Panc1 (cell line): ENCODE measurements around the gene CRY2. TPM values are rescaled to one million over a fixed set of nuclear protein-coding genes. Genes with fewer than 3 reads are reported as not detected.

ENCODE experiments used
- ATAC-seq: fragments of 200-7000 bp; cut with Tn5 transposase; 2 replicates; pipeline ENCODE4 v1.9.1; 2020; ENCODE audit warnings: mild to moderate bottlenecking, moderate library complexity
- BruUV-seq: library from RNA; stranded (reverse); fragments of 400-500 nt; replicated peaks from 2 replicates; lab custom pipeline; 2021; lab: Mats Ljungman, UMichigan
- CTCF ChIA-PET: fragments of 300-600 bp; sonication (Branson Sonifier 250); formaldehyde crosslinking; loops from one replicate; lab custom pipeline; 2022; ENCODE audit warnings: antibody characterized with exemption; lab: Charles Lee
- POLR2A ChIA-PET: fragments of 300-600 bp; sonication (Branson Sonifier 250); formaldehyde crosslinking; loops from one replicate; lab custom pipeline; 2022; ENCODE audit warnings: antibody characterized with exemption; lab: Charles Lee
- DNase-seq: peaks from one replicate; pipeline ENCODE4 v3.0.0-alpha.2; 2010; ENCODE audit warnings: low read depth, low spot score
- H3K27ac ChIP-seq: 2 replicates; pipeline ENCODE4 v1.5.1; 2011; ENCODE audit warnings: mild to moderate bottlenecking, low read length, inconsistent platforms
- H3K27me3 ChIP-seq: fragments of 200-500 bp; sonication (Bioruptor generic); 2 replicates; pipeline ENCODE4 v1.6.0; 2014; ENCODE audit warnings: low read length, inconsistent platforms; ENCODE audit not compliant: control insufficient read depth, insufficient read depth
- H3K36me3 ChIP-seq: fragments of 200-500 bp; sonication (Bioruptor generic); 2 replicates; pipeline ENCODE4 v1.5.1; 2014; ENCODE audit warnings: inconsistent platforms, mild to moderate bottlenecking, low read length, moderate library complexity; ENCODE audit not compliant: control insufficient read depth, insufficient read depth
- H3K4me1 ChIP-seq: 2 replicates; pipeline ENCODE4 v1.5.1; 2011; ENCODE audit warnings: inconsistent platforms, mild to moderate bottlenecking, low read length, moderate library complexity; ENCODE audit not compliant: control insufficient read depth, insufficient read depth
- H3K4me3 ChIP-seq, 2 experiments: 2 replicates each; pipeline ENCODE4 v1.5.1; 2011 to 2012; ENCODE audit warnings: low read depth in 2 of 2, low read length in 2 of 2, mild to moderate bottlenecking in 2 of 2, inconsistent platforms in 1 of 2, moderate library complexity in 1 of 2
- H3K9me3 ChIP-seq: fragments of 200-500 bp; sonication (Bioruptor generic); 2 replicates; pipeline ENCODE4 v1.5.1; 2014; ENCODE audit warnings: low read depth, mild to moderate bottlenecking, inconsistent platforms, low read length, moderate library complexity; ENCODE audit not compliant: control insufficient read depth, insufficient read depth
- CTCF ChIP-seq: fragments of 450-650 bp; IDR thresholded peaks from 2 replicates; pipeline ENCODE4 v1.5.1; 2017; ENCODE audit warnings: mild to moderate bottlenecking
- POLR2AphosphoS5 ChIP-seq: IDR thresholded peaks from 2 replicates; pipeline ENCODE4 v1.6.1; 2012; ENCODE audit warnings: mild to moderate bottlenecking, low read depth, low read length, moderate library complexity
- SIN3A ChIP-seq: IDR thresholded peaks from 2 replicates; pipeline ENCODE4 v1.6.1; 2012; ENCODE audit warnings: low read depth, mild to moderate bottlenecking, low read length, moderate library complexity, borderline replicate concordance; ENCODE audit not compliant: insufficient read depth
- TCF7L2 ChIP-seq: IDR thresholded peaks from 2 replicates; pipeline ENCODE4 v1.6.1; 2011; ENCODE audit warnings: mild to moderate bottlenecking, low read depth, low read length, inconsistent platforms
- in situ Hi-C: cut with HindIII; loops from 2 replicates; pipeline ENCODE4 v1.10.0; 2016; ENCODE audit warnings: low sequenced_read_pairs, low pct_unique_long_range_greater_than_20kb
- intact Hi-C: fragments of 100-400 bp; cut with micrococcal nuclease; formaldehyde crosslinking; loops from one replicate; pipeline ENCODE4 v1.10.0; 2022; ENCODE audit not compliant: unreplicated experiment
- total RNA-seq: library from RNA; stranded (reverse); gene quantifications from one replicate; pipeline ENCODE4 v1.2.1, GENCODE V29; 2021; ENCODE audit not compliant: unreplicated experiment
- TF ChIP-seq, protein P1 (sequence below), 2 experiments: IDR thresholded peaks; 2 replicates each; pipeline ENCODE4 v1.6.1; 2011 to 2012; ENCODE audit warnings: low read depth in 2 of 2, control low read depth in 1 of 2, low read length in 1 of 2, mild to moderate bottlenecking in 1 of 2, moderate library complexity in 1 of 2; ENCODE audit not compliant: insufficient read depth in 1 of 2

CRY2 gene
- total RNA-seq, 1 experiment from 2014 or later, result 14.6 TPM

- Histone ChIP-seq H3K27ac (no peak overlapping the region), H3K9me3 (no peaks in the 10 kb centered on the region), H3K4me3 (no peak overlapping the region), H3K36me3 (peaks cover 3% of the 10 kb centered on the region; the same call in 1 of the 2 replicates), H3K27me3 (no peaks in the 10 kb centered on the region; the same call in 1 of the 2 replicates), H3K4me1 (no peaks in the 10 kb centered on the region)
- in situ Hi-C loops (no loop called here), intact Hi-C loops (no loop called here)
- ChIA-PET CTCF (no interaction called here), POLR2A (no interaction called here)
- DNase-seq, result no peak
- no peak for TF ChIP-seq CTCF
- no peak for TF ChIP-seq TCF7L2
- no peak for TF ChIP-seq SIN3A
- TF ChIP-seq, protein P1, sequence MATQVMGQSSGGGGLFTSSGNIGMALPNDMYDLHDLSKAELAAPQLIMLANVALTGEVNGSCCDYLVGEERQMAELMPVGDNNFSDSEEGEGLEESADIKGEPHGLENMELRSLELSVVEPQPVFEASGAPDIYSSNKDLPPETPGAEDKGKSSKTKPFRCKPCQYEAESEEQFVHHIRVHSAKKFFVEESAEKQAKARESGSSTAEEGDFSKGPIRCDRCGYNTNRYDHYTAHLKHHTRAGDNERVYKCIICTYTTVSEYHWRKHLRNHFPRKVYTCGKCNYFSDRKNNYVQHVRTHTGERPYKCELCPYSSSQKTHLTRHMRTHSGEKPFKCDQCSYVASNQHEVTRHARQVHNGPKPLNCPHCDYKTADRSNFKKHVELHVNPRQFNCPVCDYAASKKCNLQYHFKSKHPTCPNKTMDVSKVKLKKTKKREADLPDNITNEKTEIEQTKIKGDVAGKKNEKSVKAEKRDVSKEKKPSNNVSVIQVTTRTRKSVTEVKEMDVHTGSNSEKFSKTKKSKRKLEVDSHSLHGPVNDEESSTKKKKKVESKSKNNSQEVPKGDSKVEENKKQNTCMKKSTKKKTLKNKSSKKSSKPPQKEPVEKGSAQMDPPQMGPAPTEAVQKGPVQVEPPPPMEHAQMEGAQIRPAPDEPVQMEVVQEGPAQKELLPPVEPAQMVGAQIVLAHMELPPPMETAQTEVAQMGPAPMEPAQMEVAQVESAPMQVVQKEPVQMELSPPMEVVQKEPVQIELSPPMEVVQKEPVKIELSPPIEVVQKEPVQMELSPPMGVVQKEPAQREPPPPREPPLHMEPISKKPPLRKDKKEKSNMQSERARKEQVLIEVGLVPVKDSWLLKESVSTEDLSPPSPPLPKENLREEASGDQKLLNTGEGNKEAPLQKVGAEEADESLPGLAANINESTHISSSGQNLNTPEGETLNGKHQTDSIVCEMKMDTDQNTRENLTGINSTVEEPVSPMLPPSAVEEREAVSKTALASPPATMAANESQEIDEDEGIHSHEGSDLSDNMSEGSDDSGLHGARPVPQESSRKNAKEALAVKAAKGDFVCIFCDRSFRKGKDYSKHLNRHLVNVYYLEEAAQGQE (IDR thresholded peaks at IDR 0.05; ENCODE audit: insufficient read depth in 1 of 2, low read depth in 2 of 2, low read length in 1 of 2), result no peak
- TF ChIP-seq POLR2AphosphoS5, result no peak
- BruUV-seq, result no TSS peak
- no peak for ATAC-seq
Measured at GRCh38 chr11:45926536-45927331, 79.5 kb downstream of the CRY2 start.

GRCh38 chr11:45927332-45927683 lies 80.0 kb downstream of the CRY2 start:
- in situ Hi-C loops (no loop called here), intact Hi-C loops (no loop called here)
- POLR2A ChIA-PET, result no interaction called here
- DNase-seq (no peak), ATAC-seq (no peak)
- no TSS peak for BruUV-seq
- Histone ChIP-seq H3K9me3 (no peaks in the 10 kb centered on the region), H3K27ac (no peak overlapping the region), H3K36me3 (peaks cover 3% of the 10 kb centered on the region; the same call in 1 of the 2 replicates), H3K4me3 (no peak overlapping the region), H3K4me1 (no peaks in the 10 kb centered on the region), H3K27me3 (no peaks in the 10 kb centered on the region; the same call in 1 of the 2 replicates)
- CTCF ChIA-PET, result no interaction called here
- TF ChIP-seq CTCF, result no peak
- TF ChIP-seq, protein P1 (IDR thresholded peaks at IDR 0.05; ENCODE audit: insufficient read depth in 1 of 2, low read depth in 2 of 2, low read length in 1 of 2), result no peak
- no peak for TF ChIP-seq SIN3A
- TF ChIP-seq POLR2AphosphoS5, result no peak
- TF ChIP-seq TCF7L2, result no peak
